ENCODE measurements around the gene STRADB.

- TF ChIP-seq, protein P1, sequence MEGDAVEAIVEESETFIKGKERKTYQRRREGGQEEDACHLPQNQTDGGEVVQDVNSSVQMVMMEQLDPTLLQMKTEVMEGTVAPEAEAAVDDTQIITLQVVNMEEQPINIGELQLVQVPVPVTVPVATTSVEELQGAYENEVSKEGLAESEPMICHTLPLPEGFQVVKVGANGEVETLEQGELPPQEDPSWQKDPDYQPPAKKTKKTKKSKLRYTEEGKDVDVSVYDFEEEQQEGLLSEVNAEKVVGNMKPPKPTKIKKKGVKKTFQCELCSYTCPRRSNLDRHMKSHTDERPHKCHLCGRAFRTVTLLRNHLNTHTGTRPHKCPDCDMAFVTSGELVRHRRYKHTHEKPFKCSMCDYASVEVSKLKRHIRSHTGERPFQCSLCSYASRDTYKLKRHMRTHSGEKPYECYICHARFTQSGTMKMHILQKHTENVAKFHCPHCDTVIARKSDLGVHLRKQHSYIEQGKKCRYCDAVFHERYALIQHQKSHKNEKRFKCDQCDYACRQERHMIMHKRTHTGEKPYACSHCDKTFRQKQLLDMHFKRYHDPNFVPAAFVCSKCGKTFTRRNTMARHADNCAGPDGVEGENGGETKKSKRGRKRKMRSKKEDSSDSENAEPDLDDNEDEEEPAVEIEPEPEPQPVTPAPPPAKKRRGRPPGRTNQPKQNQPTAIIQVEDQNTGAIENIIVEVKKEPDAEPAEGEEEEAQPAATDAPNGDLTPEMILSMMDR (IDR thresholded peaks at IDR 0.05), result no peak
- TF ChIP-seq POLR2A (IDR thresholded peaks at IDR 0.05), result no peak
These were observed 14.6 kb downstream of the STRADB start for GRCh38 chr2:201466050-201466675.
